AG04449 (cell line): ENCODE measurements around the gene SPACA7.

ENCODE experiments used
- CTCF ChIA-PET: fragments of 350-600 bp; formaldehyde crosslinking; extraction: SDS; loops from one replicate; lab custom pipeline; 2021; ENCODE audit warnings: antibody characterized with exemption; lab: Yijun Ruan, JAX
- POLR2A ChIA-PET: fragments of 400-600, 350-600 bp; formaldehyde crosslinking; extraction: SDS; loops from one replicate; lab custom pipeline; 2020; ENCODE audit warnings: antibody characterized with exemption, inconsistent platforms; lab: Yijun Ruan, JAX
- DNase-seq: peaks from one replicate; pipeline ENCODE4 v3.0.0-alpha.2; 2010; ENCODE audit warnings: low read depth, low spot score
- H3K4me3 ChIP-seq: 2 replicates; pipeline ENCODE4 v1.5.1; 2011; ENCODE audit warnings: low read depth, mild to moderate bottlenecking, control low read depth, low read length
- TF ChIP-seq, protein P1 (sequence below): IDR thresholded peaks from one replicate; pipeline ENCODE4 v1.5.1; 2011; ENCODE audit warnings: mild to moderate bottlenecking, moderate library complexity, low read length, control low read depth, inconsistent platforms; ENCODE audit not compliant: insufficient read depth; ENCODE audit errors: missing control alignments

Gene SPACA7

DNA sequence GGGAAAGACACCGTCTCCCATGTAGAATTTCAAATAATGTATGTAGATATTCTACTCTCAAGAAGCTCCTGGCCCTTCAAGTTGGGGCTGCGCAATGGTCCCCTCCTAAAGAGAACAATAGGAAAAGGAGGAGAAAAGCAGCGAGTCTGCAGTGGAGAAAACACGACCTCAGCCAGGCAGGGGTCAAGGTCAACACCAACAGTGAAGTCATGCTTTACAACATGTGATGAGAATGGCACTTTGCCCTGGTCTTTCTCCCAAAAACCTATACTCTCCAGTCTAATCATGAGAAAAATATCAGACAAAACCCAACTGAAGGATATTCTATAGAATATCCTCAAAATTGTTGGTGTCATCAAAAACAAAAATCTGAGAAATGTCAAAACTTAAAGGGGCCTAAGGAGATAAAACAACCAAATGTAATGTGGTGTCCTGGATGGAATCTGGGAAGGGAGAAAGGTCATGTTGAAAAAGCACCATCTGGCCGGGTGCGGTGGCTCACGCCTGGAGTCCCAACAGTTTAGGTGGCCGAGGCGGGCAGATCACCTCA lies 101.0 kb downstream of the SPACA7 start:
- ChIA-PET CTCF (no interaction called here), POLR2A (no interaction called here)
- H3K4me3 ChIP-seq = no peak overlapping the region
- DNase-seq = no peak
- TF ChIP-seq, protein P1, sequence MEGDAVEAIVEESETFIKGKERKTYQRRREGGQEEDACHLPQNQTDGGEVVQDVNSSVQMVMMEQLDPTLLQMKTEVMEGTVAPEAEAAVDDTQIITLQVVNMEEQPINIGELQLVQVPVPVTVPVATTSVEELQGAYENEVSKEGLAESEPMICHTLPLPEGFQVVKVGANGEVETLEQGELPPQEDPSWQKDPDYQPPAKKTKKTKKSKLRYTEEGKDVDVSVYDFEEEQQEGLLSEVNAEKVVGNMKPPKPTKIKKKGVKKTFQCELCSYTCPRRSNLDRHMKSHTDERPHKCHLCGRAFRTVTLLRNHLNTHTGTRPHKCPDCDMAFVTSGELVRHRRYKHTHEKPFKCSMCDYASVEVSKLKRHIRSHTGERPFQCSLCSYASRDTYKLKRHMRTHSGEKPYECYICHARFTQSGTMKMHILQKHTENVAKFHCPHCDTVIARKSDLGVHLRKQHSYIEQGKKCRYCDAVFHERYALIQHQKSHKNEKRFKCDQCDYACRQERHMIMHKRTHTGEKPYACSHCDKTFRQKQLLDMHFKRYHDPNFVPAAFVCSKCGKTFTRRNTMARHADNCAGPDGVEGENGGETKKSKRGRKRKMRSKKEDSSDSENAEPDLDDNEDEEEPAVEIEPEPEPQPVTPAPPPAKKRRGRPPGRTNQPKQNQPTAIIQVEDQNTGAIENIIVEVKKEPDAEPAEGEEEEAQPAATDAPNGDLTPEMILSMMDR = no peak

DNA sequence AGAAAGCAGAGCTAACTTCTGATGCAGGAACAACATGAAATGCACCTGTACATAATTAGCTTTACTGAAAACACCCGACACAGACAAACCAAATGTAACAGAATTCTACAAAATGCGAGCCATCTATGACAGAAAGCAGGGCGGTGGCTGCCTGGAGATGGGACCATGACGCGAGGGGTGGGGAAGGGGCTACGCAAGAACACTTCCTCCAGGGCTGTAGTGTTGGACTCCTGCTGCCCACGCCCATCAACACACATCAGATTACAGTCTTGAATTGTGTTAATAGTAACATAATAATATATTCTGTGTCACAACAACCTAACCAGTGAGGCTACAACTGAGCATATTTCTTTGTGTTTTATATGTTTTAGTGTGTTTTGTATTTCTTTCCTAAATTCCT lies 103.2 kb downstream of the SPACA7 start:
- ChIA-PET POLR2A (no interaction called here), CTCF (no interaction called here)
- TF ChIP-seq, protein P1 = no peak
- no peak overlapping the region for H3K4me3 ChIP-seq
- DNase-seq = no peak

DNA sequence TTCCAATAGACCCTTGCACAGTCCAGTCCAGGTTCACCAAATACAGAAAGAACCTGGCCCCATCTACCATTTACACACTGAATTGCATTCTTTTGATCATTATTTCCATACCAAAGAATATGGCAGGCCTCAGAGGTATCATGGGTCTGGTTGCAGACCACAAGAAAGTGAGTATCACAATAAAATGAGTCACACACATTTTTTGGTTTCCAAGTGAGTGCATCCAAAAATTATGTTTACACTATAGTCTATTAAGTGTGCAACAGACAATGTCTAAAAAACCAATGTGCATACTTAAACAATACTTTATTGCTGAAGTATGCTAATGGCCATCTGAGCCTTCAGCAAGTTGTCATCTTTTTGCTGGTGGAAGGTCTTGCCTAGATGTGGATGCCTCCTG lies 105.3 kb downstream of the SPACA7 start:
- TF ChIP-seq, protein P1 = no peak
- H3K4me3 ChIP-seq = no peak overlapping the region
- ChIA-PET CTCF (no interaction called here), POLR2A (no interaction called here)
- DNase-seq = no peak

DNA sequence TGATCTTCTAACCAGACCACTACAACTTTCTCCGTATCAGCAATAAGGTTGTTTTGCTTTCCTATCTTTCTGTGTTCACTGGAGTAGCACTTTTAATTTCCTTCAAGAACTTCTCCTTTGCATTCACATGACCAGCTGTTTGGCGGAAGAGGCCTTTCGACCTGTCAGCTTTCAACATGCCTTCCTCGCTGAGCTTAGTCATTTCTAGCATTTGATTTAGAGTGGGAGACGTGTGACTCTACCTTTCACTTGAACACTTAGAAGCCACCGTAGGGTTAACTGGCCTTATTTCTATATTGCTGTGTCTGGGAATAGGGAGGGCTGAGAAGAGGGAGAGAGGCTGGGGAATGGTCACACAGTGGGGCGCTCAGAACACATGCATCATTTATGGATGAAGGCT lies 107.1 kb downstream of the SPACA7 start:
- POLR2A ChIA-PET = no interaction called here

More for the DNA sequence above, 107.1 kb downstream of the SPACA7 start:
- H3K4me3 ChIP-seq = no peak overlapping the region
- no peak for DNase-seq
- CTCF ChIA-PET = no interaction called here
- TF ChIP-seq, protein P1 = no peak
